ENCODE measurements around the gene TAP2.
"Not testable (repeated sequence)": the region's sequence is repeated elsewhere in the genome, so short reads cannot be mapped to it uniquely, and the experiment has no call there.

TAP2 gene

GRCh38 chr6:32835167-32835893 lies 3.2 kb downstream of the TAP2 start:
- DNase-seq (ENCODE audit: low read depth in 2 of 2): no peak

GRCh38 chr6:32833664-32834063 lies 4.9 kb downstream of the TAP2 start:
- no peak for DNase-seq (ENCODE audit: low read depth in 2 of 2)

- no peak for DNase-seq (ENCODE audit: low read depth in 2 of 2)
Observed at GRCh38 chr6:32832535-32832934, 6.0 kb downstream of the TAP2 start.

- no peak for DNase-seq (ENCODE audit: low read depth in 2 of 2)
Observed at GRCh38 chr6:32830936-32831335, 7.6 kb downstream of the TAP2 start.

- no peak for DNase-seq (ENCODE audit: low read depth in 2 of 2)
Observed at GRCh38 chr6:32830017-32830416, 8.5 kb downstream of the TAP2 start.

- no peak for DNase-seq (ENCODE audit: low read depth in 2 of 2)
Observed at GRCh38 chr6:32829495-32829894, 9.0 kb downstream of the TAP2 start.

- DNase-seq (ENCODE audit: low read depth in 2 of 2): no peak
Observed at GRCh38 chr6:32827025-32827424, 11.5 kb downstream of the TAP2 start.

GRCh38 chr6:32825966-32826365 lies 12.6 kb downstream of the TAP2 start:
- DNase-seq (ENCODE audit: low read depth in 2 of 2): no peak

GRCh38 chr6:32819729-32820128 lies 18.8 kb downstream of the TAP2 start:
- DNase-seq (ENCODE audit: low read depth in 2 of 2): no peak

GRCh38 chr6:32818867-32819266 lies 19.7 kb downstream of the TAP2 start:
- no peak for DNase-seq (ENCODE audit: low read depth in 2 of 2)

- no peak for DNase-seq (ENCODE audit: low read depth in 2 of 2)
Observed at GRCh38 chr6:32816746-32817204, 21.8 kb downstream of the TAP2 start, which contains the start of gene HLA-DOB. TSS of gene HLA-DOB (minus strand) at chr6:32817002. CDS start at chr6:32816951, 51 bp downstream.

GRCh38 chr6:32815996-32816395 lies 22.5 kb downstream of the TAP2 start:
- no peak for DNase-seq (ENCODE audit: low read depth in 2 of 2)

GRCh38 chr6:32815115-32815514 lies 23.4 kb downstream of the TAP2 start:
- DNase-seq (ENCODE audit: low read depth in 2 of 2): no peak

- DNase-seq (ENCODE audit: low read depth in 2 of 2): no peak
Observed at GRCh38 chr6:32814145-32814544, 24.4 kb downstream of the TAP2 start.

- no peak for DNase-seq (ENCODE audit: low read depth in 2 of 2)
Observed at GRCh38 chr6:32809171-32809570, 29.4 kb downstream of the TAP2 start.

- DNase-seq (ENCODE audit: low read depth in 2 of 2): no peak
Observed at GRCh38 chr6:32807020-32807580, 31.4 kb downstream of the TAP2 start.

- not testable (repeated sequence) for DNase-seq (ENCODE audit: low read depth in 2 of 2)
Observed at GRCh38 chr6:32805404-32805803, 33.1 kb downstream of the TAP2 start.

GRCh38 chr6:32803416-32803815 lies 35.1 kb downstream of the TAP2 start:
- no peak for DNase-seq (ENCODE audit: low read depth in 2 of 2)

- no peak for DNase-seq (ENCODE audit: low read depth in 2 of 2)
Observed at GRCh38 chr6:32799740-32800139, 38.8 kb downstream of the TAP2 start.

GRCh38 chr6:32799168-32799567 lies 39.4 kb downstream of the TAP2 start:
- DNase-seq (ENCODE audit: low read depth in 2 of 2): no peak

GRCh38 chr6:32796848-32797776 lies 41.4 kb downstream of the TAP2 start:
- peak; percentile 48 to 81 for DNase-seq (ENCODE audit: low read depth in 2 of 2)

GRCh38 chr6:32794510-32794909 lies 44.0 kb downstream of the TAP2 start:
- DNase-seq (ENCODE audit: low read depth in 2 of 2): no peak
